Ishikawa (cell line): ENCODE results near the gene NXNL2.

Experiments
- CEBPB ChIP-seq: IDR thresholded peaks from 2 replicates; pipeline ENCODE4 v1.6.1; 2012
- CREB1 ChIP-seq: IDR thresholded peaks from 2 replicates; pipeline ENCODE4 v1.6.1; 2012; ENCODE audit warnings: low read depth
- EGR1 ChIP-seq: IDR thresholded peaks from 2 replicates; pipeline ENCODE4 v1.6.1; 2012
- EP300 ChIP-seq: IDR thresholded peaks from 2 replicates; pipeline ENCODE4 v1.6.1; 2012; ENCODE audit warnings: borderline replicate concordance
- FOXM1 ChIP-seq: IDR thresholded peaks from 2 replicates; pipeline ENCODE4 v1.6.1; 2012; ENCODE audit warnings: low read depth, borderline replicate concordance
- MAX ChIP-seq: IDR thresholded peaks from 2 replicates; pipeline ENCODE4 v1.6.1; 2012
- NFIC ChIP-seq: IDR thresholded peaks from 2 replicates; pipeline ENCODE4 v1.6.1; 2012
- RAD21 ChIP-seq: IDR thresholded peaks from 2 replicates; pipeline ENCODE4 v1.6.1; 2012; ENCODE audit warnings: low read depth
- REST ChIP-seq: IDR thresholded peaks from 2 replicates; pipeline ENCODE4 v1.6.1; 2012; ENCODE audit warnings: low read depth, mild to moderate bottlenecking
- TAF1 ChIP-seq: IDR thresholded peaks from 2 replicates; pipeline ENCODE4 v1.6.1; 2012; ENCODE audit warnings: low read depth, mild to moderate bottlenecking
- TCF12 ChIP-seq: IDR thresholded peaks from 2 replicates; pipeline ENCODE4 v1.6.1; 2012; ENCODE audit warnings: low read depth
- TEAD4 ChIP-seq: IDR thresholded peaks from 2 replicates; pipeline ENCODE4 v1.6.1; 2012
- USF1 ChIP-seq: IDR thresholded peaks from 2 replicates; pipeline ENCODE4 v1.6.1; 2012
- YY1 ChIP-seq: IDR thresholded peaks from 2 replicates; pipeline ENCODE4 v1.6.1; 2012; ENCODE audit warnings: low read depth

DNA sequence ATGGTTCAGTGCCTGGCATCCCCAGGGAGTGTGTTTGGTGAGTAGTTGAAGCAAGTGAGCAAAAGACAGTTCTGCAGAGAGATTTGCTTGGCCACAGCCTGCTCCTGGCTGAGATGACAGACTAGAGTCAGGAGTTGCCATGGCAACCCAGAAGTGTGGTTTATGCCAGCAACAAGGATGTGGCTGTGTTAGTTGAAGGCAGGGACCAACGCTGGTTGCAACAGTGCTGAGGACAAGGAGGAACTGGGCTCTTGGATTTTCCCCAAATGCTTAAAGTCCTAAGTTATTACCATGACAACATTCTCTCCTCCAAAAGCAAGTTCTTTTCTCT lies 2.7 kb downstream of the NXNL2 start:
- no peak for TF ChIP-seq REST
- TF ChIP-seq CREB1: no peak
- no peak for TF ChIP-seq EGR1
- no peak for TF ChIP-seq TAF1
- TF ChIP-seq MAX: no peak
- no peak for TF ChIP-seq EP300
- TF ChIP-seq YY1: no peak
- TF ChIP-seq FOXM1: no peak
- no peak for TF ChIP-seq TEAD4
- TF ChIP-seq RAD21: no peak
- no peak for TF ChIP-seq NFIC
- no peak for TF ChIP-seq CEBPB
- no peak for TF ChIP-seq USF1
- TF ChIP-seq TCF12: no peak
